Measurements from ENCODE around the gene KRTAP10-7. TPM values are rescaled to one million over a fixed set of nuclear protein-coding genes. Genes with fewer than 3 reads are reported as not detected.

KRTAP10-7 gene
- total and polyA plus RNA-seq, 9 of the 15 experiments (the other 6 are each of a cell fraction or from before 2014, with no cell fraction given): not detected

GRCh38 chr21:44611551-44611950 lies 11.2 kb downstream of the KRTAP10-7 start:
- 2% methylated on average over 4 of the region's 4 CpGs for WGBS (ENCODE audit: insufficient coverage, low coverage, missing lambda C conversion rate)
- ChIA-PET POLR2A (interaction anchor here (0.7 kb wide), 1 partner anchor 27 kb away, joined by 3 read pairs; no protein-coding TSS in a partner anchor), CTCF (ENCODE audit: low intra/inter-chr PET ratio) (no interaction called here)
- Histone ChIP-seq H3K4me1 (replicated peaks in 1 of 2; ENCODE audit: control insufficient read depth in 2 of 2, insufficient read depth in 2 of 2, low read length in 2 of 2) (peaks cover 0 to 10% of the 10 kb centered on the region in 2 experiments; a peak in 2 of 5 replicates), H3K4me3 (no peak overlapping the region), H3K9me3 (replicated peaks; ENCODE audit: control insufficient read depth, insufficient read depth, low read depth, low read length) (no peaks in the 10 kb centered on the region; the same call in none of the 2 replicates), H3K27ac (ENCODE audit: extremely low read depth, low read depth, low read length) (no peak overlapping the region), H3K4me2 (ENCODE audit: insufficient read depth, low read length) (no peak overlapping the region), H2AFZ (ENCODE audit: low read depth, low read length) (no peak overlapping the region), H3K36me3 (ENCODE audit: control insufficient read depth, insufficient read depth, low read length) (no peaks in the 10 kb centered on the region), H3K9ac (ENCODE audit: insufficient read depth in 1 of 2, low read depth in 2 of 2, low read length in 2 of 2) (no peak overlapping the region), H4K20me1 (replicated peaks; ENCODE audit: control insufficient read depth, insufficient read depth, low read length) (no peaks in the 10 kb centered on the region), H3K9me1 (ENCODE audit: control insufficient read depth, insufficient read depth, low read length) (peaks cover 3% of the 10 kb centered on the region), H3K27me3 (ENCODE audit: control insufficient read depth in 2 of 2, insufficient read depth in 2 of 2, low read length in 2 of 2) (peaks cover 14 to 37% of the 10 kb centered on the region in 2 experiments; a peak in 4 of 5 replicates), H3K79me2 (ENCODE audit: control insufficient read depth, insufficient read depth, low read length) (no peaks in the 10 kb centered on the region)
- DNase-seq (ENCODE audit: extremely low read depth in 1 of 4, low spot score in 3 of 4) (no peak), FAIRE-seq (no peak), ATAC-seq (no peak)
- in situ Hi-C loops (cut with MboI) (no loop called here), intact Hi-C loops (cut with micrococcal nuclease) (no loop called here)
- BruUV-seq (replicated peaks): no TSS peak
- TF ChIP-seq CHD4 (IDR thresholded peaks at IDR 0.05; ENCODE audit: insufficient read depth, insufficient replicate concordance, low read depth, low read length, poor library complexity, severe bottlenecking) (no peak), HDAC1 (IDR thresholded peaks at IDR 0.05) (no peak), PHB (CRISPR knock-in tag; IDR thresholded peaks at IDR 0.05) (no peak), ZNF707 (CRISPR knock-in tag; conservative IDR thresholded peaks at IDR 0.05) (peak; percentile 92), TRIM24 (IDR thresholded peaks at IDR 0.05) (no peak), WHSC1 (IDR thresholded peaks at IDR 0.05; ENCODE audit: low read length) (no peak), KAT7 (CRISPR knock-in tag; IDR thresholded peaks at IDR 0.05; ENCODE audit: borderline replicate concordance) (no peak), CHAMP1 (IDR thresholded peaks at IDR 0.05) (no peak)
